Measurements from ENCODE around the gene ITPR1.

Gene ITPR1

DNA sequence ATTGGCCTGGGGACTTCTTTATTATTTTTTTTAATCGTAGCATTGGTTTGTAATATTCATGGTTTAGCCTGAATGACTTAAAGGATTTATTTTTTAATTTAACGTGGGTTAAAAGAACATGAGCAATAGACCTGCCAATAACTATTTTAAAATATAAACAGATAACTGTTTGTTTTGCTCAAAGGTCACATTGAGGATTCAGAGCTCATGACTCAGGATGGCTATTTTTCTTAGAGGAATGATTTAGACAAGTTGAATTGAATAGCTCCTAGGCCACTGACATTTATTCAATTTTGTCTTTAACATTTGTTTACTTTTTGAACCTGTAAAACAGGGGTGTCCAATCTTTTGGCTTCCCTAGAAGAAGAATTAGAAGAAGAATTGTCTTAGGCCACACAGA lies 68.5 kb downstream of the ITPR1 start:
- TF ChIP-seq SPI1 (IDR thresholded peaks at IDR 0.05; ENCODE audit: borderline replicate concordance, low read depth) = no peak
- TF ChIP-seq GABPA (IDR thresholded peaks at IDR 0.05; ENCODE audit: low read depth) = no peak
- TF ChIP-seq, protein P1, sequence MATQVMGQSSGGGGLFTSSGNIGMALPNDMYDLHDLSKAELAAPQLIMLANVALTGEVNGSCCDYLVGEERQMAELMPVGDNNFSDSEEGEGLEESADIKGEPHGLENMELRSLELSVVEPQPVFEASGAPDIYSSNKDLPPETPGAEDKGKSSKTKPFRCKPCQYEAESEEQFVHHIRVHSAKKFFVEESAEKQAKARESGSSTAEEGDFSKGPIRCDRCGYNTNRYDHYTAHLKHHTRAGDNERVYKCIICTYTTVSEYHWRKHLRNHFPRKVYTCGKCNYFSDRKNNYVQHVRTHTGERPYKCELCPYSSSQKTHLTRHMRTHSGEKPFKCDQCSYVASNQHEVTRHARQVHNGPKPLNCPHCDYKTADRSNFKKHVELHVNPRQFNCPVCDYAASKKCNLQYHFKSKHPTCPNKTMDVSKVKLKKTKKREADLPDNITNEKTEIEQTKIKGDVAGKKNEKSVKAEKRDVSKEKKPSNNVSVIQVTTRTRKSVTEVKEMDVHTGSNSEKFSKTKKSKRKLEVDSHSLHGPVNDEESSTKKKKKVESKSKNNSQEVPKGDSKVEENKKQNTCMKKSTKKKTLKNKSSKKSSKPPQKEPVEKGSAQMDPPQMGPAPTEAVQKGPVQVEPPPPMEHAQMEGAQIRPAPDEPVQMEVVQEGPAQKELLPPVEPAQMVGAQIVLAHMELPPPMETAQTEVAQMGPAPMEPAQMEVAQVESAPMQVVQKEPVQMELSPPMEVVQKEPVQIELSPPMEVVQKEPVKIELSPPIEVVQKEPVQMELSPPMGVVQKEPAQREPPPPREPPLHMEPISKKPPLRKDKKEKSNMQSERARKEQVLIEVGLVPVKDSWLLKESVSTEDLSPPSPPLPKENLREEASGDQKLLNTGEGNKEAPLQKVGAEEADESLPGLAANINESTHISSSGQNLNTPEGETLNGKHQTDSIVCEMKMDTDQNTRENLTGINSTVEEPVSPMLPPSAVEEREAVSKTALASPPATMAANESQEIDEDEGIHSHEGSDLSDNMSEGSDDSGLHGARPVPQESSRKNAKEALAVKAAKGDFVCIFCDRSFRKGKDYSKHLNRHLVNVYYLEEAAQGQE (IDR thresholded peaks at IDR 0.05; ENCODE audit: insufficient replicate concordance, low read depth) = no peak
- TF ChIP-seq, protein P2, sequence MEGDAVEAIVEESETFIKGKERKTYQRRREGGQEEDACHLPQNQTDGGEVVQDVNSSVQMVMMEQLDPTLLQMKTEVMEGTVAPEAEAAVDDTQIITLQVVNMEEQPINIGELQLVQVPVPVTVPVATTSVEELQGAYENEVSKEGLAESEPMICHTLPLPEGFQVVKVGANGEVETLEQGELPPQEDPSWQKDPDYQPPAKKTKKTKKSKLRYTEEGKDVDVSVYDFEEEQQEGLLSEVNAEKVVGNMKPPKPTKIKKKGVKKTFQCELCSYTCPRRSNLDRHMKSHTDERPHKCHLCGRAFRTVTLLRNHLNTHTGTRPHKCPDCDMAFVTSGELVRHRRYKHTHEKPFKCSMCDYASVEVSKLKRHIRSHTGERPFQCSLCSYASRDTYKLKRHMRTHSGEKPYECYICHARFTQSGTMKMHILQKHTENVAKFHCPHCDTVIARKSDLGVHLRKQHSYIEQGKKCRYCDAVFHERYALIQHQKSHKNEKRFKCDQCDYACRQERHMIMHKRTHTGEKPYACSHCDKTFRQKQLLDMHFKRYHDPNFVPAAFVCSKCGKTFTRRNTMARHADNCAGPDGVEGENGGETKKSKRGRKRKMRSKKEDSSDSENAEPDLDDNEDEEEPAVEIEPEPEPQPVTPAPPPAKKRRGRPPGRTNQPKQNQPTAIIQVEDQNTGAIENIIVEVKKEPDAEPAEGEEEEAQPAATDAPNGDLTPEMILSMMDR (IDR thresholded peaks at IDR 0.05; ENCODE audit: insufficient read depth, low read length) = no peak
- no peak for TF ChIP-seq POLR2AphosphoS5 (IDR thresholded peaks at IDR 0.05; ENCODE audit: low read depth)
- Histone ChIP-seq H3K27me3 (ENCODE audit: insufficient read depth, poor library complexity, severe bottlenecking) (no peaks in the 10 kb centered on the region), H3K27ac (replicated peaks) (no peak overlapping the region), H3K4me3 (replicated peaks; ENCODE audit: insufficient read depth, low read length) (no peak overlapping the region)
- no peak for DNase-seq (ENCODE audit: low read depth in 1 of 2, low spot score in 1 of 2)

DNA sequence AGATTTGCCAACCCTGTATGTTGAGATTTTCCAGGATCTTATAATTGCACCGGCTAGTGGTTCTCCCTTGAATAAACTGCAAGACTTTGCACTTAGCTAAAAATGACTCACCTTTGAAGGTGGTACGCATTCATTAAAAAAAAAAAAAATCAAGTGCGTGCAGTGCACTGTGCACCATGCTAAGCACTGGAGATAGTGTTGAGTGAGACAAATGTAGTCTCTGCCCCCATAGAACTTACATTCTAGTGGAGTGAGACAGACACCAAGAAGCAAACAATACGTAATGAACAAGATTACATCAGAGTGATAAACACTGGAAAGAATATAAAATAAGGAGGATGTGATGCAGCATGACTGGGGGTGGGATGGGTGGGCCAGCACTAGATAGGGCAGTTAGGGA lies 69.4 kb downstream of the ITPR1 start:
- H3K27ac ChIP-seq (replicated peaks) = no peak overlapping the region
- TF ChIP-seq, protein P2 (IDR thresholded peaks at IDR 0.05; ENCODE audit: insufficient read depth, low read length) = no peak
- TF ChIP-seq, protein P1 (IDR thresholded peaks at IDR 0.05; ENCODE audit: insufficient replicate concordance, low read depth) = no peak
- TF ChIP-seq GABPA (IDR thresholded peaks at IDR 0.05; ENCODE audit: low read depth) = no peak
- TF ChIP-seq SPI1 (IDR thresholded peaks at IDR 0.05; ENCODE audit: borderline replicate concordance, low read depth) = no peak
- TF ChIP-seq POLR2AphosphoS5 (IDR thresholded peaks at IDR 0.05; ENCODE audit: low read depth) = no peak
- DNase-seq (ENCODE audit: low read depth in 1 of 2, low spot score in 1 of 2) = no peak
- no peaks in the 10 kb centered on the region for H3K27me3 ChIP-seq (ENCODE audit: insufficient read depth, poor library complexity, severe bottlenecking)
- H3K4me3 ChIP-seq (replicated peaks; ENCODE audit: insufficient read depth, low read length) = no peak overlapping the region

DNA sequence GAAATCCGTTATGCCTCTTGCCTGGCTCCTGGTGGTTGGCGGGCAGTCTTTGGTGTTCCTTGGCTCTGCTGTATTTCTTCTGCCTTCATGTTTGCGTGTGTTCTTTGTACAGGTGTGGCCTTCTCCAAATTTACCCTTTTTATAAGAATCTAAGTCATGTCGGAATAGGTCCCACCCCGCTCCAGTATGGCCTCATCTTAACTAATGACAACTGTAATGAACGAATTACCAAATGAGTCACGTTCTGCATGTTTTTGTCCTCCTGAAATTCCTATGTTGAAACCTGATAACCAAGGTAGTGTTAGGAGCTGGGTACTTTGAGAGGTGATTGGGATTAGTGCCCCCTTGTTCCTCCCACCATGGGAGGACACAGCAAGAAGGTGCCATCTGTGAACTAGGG lies 71.1 kb downstream of the ITPR1 start:
- no peak for DNase-seq (ENCODE audit: low read depth in 1 of 2, low spot score in 1 of 2)
- TF ChIP-seq POLR2AphosphoS5 (IDR thresholded peaks at IDR 0.05; ENCODE audit: low read depth) (no peak), GABPA (IDR thresholded peaks at IDR 0.05; ENCODE audit: low read depth) (no peak), SPI1 (IDR thresholded peaks at IDR 0.05; ENCODE audit: borderline replicate concordance, low read depth) (no peak)
- TF ChIP-seq, protein P1 (IDR thresholded peaks at IDR 0.05; ENCODE audit: insufficient replicate concordance, low read depth) = no peak
- TF ChIP-seq, protein P2 (IDR thresholded peaks at IDR 0.05; ENCODE audit: insufficient read depth, low read length) = no peak
- Histone ChIP-seq H3K27me3 (ENCODE audit: insufficient read depth, poor library complexity, severe bottlenecking) (no peaks in the 10 kb centered on the region), H3K4me3 (replicated peaks; ENCODE audit: insufficient read depth, low read length) (no peak overlapping the region), H3K27ac (replicated peaks) (no peak overlapping the region)

Measured in HL-60 (cell line).